Lower leg skin (tissue), 4 donors: ENCODE results near the gene SLC6A4. TPM values are rescaled to one million over a fixed set of nuclear protein-coding genes. Genes with fewer than 3 reads are reported as not detected.

Source experiments
- DNase-seq, 2 donors: peaks; one replicate each; pipeline ENCODE4 v3.0.0-alpha.2; 2019; ENCODE audit warnings: low spot score in 2 of 2
- H3K4me3 ChIP-seq: fragments of 200-600 bp; sonication (generic); 2 replicates; pipeline ENCODE4 v1.5.1; 2017; ENCODE audit warnings: mild to moderate bottlenecking, low read depth; ENCODE audit not compliant: poor library complexity, severe bottlenecking
- POLR2A ChIP-seq, 2 donors: fragments of 450-650 bp; IDR thresholded peaks; one replicate each; pipeline ENCODE4 v1.6.1; 2016 to 2017; ENCODE audit warnings: antibody characterized with exemption in 2 of 2, mild to moderate bottlenecking in 1 of 2, moderate library complexity in 1 of 2
- WGBS, 2 donors: methylation state at CpG; one replicate each; pipeline ENCODE4 v1.1.5; 2018; 5-methylcytosine and 5-hydroxymethylcytosine counted together
- intact Hi-C: fragments of 100-400 bp; cut with DNase I; formaldehyde crosslinking; loops from one replicate; pipeline ENCODE4 v1.15.0; 2023; ENCODE audit warnings: low total_unique reads
- total RNA-seq, 4 donors: library from RNA; depleted of rRNA; stranded (reverse); fragments of >200 nt; gene quantifications; one replicate each; pipeline ENCODE4 v1.1.0, GENCODE V29; 2016
- TF ChIP-seq, protein P1 (sequence below), 3 donors: fragments of 450-650 bp; IDR thresholded peaks; one replicate each; pipeline ENCODE4 v1.5.1; 2016; ENCODE audit warnings: antibody characterized with exemption in 3 of 3, mild to moderate bottlenecking in 3 of 3, moderate library complexity in 2 of 3

Gene SLC6A4
- total RNA-seq, 4 donors from 2014 or later, result 0.25 to 1.7 (median 0.91) TPM

DNA sequence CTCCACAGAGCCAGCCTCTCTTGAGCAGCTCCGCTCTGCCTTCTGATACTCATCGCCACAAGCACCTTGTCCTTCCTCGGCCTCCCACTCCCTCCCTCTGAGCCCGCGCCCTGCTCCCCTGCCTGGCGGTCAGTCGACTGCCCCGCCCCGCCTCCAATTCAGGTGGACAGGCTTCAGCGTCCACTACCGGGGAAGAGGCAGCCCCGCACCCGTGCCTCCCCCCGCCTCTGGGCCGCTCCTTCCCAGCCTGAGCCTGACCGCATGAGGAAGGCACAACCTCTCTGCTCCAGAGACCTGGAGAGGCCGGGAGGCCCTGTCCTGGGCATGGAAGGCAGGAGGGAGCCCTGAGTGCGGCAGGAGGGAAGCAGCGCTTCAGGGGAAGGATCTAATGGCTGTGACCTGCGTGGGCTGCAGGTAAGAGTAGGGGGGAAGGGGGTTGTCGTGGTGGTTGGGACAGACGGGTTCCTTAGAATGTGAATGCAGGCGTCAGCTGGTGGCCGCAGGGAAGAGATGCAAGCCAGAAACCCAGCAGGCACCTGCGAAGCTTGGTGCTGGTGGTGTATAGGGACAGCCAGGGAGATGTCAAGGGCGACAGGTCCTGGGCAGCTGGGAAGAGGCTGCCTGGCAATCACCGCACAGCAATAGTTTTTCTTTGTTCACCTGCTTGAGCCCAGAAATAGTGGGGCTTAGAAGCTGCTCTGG lies 3.0 kb upstream of the SLC6A4 start:
- 68 to 70% methylated on average over 26 to 27 of the region's 27 CpGs for WGBS, 2 donors
- intact Hi-C loops, result no loop called here
- H3K4me3 ChIP-seq, result no peak overlapping the region
- no peak for TF ChIP-seq POLR2A (IDR thresholded peaks at IDR 0.05)
- TF ChIP-seq, protein P1, sequence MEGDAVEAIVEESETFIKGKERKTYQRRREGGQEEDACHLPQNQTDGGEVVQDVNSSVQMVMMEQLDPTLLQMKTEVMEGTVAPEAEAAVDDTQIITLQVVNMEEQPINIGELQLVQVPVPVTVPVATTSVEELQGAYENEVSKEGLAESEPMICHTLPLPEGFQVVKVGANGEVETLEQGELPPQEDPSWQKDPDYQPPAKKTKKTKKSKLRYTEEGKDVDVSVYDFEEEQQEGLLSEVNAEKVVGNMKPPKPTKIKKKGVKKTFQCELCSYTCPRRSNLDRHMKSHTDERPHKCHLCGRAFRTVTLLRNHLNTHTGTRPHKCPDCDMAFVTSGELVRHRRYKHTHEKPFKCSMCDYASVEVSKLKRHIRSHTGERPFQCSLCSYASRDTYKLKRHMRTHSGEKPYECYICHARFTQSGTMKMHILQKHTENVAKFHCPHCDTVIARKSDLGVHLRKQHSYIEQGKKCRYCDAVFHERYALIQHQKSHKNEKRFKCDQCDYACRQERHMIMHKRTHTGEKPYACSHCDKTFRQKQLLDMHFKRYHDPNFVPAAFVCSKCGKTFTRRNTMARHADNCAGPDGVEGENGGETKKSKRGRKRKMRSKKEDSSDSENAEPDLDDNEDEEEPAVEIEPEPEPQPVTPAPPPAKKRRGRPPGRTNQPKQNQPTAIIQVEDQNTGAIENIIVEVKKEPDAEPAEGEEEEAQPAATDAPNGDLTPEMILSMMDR (IDR thresholded peaks at IDR 0.05), result no peak
- DNase-seq, result peak in 1 of 2 donors; percentile 78

DNA sequence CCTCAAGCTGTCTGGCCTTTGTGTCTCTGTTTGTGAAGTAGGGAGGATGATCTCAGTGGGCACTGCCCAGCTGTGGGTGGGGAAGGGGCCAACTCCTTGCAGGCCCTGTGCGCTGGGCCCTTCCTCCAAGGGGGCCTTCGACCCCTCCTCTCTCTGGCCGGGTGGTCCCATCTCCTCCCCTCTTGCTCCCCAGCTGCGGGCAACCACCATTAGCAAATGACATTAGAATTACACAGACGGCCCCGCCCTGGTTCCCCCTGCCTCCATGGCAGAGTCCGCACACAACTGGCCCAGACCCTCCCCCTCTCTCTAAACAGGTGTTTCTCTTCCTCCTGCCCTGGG lies 2.5 kb upstream of the SLC6A4 start:
- H3K4me3 ChIP-seq, result no peak overlapping the region
- DNase-seq, result peak in 1 of 2 donors; percentile 75
- intact Hi-C loops, result no loop called here
- WGBS, 2 donors, result 52 to 61% methylated on average over 7 of the region's 7 CpGs
- TF ChIP-seq, protein P1 (IDR thresholded peaks at IDR 0.05), result no peak
- TF ChIP-seq POLR2A (IDR thresholded peaks at IDR 0.05), result no peak

DNA sequence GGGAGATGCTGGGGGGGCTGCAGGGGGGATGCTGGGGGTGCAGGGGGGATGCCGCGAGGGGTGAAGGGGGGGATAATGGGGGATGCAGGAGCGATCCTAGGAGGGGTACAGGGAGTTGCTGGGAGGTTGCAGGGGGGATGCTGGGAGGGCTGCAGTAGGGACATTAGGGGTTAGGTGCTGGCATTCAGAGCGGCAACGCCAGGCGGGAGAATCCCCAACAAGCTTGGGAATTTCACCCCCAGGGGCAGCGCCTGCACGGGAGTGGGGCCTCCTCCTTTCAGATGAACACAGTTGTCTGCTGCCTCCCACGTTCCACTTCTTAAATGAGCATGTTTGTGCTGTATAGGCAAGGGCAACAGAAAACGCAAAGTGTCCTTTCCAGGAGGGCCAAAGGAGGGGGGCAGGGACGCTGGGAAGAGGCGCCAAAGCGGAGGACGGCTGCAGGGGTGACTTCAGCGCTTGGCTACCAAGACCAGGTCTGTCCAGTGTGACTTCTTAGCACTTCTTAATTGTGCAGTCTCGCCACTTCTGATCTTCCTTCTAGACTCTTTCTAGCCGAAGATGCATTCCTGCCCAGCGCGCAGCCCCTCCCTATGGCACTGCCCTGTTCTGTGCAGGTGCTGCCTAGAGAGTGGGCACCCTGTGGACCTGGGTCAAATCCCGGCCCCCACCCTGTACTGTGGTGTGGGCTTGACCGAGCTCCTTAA lies 2.0 kb upstream of the SLC6A4 start:
- TF ChIP-seq, protein P1 (IDR thresholded peaks at IDR 0.05), result no peak
- no peak for TF ChIP-seq POLR2A (IDR thresholded peaks at IDR 0.05)
- no peak overlapping the region for H3K4me3 ChIP-seq
- WGBS, 2 donors, result 19 to 20% methylated on average over 21 of the region's 21 CpGs
- no peak for DNase-seq
- intact Hi-C loops, result no loop called here

- TF ChIP-seq, protein P1 (IDR thresholded peaks at IDR 0.05), result no peak
- no peak for TF ChIP-seq POLR2A (IDR thresholded peaks at IDR 0.05)
- 3 to 4% methylated on average over 17 to 19 of the region's 20 CpGs for WGBS, 2 donors
- H3K4me3 ChIP-seq, result no peak overlapping the region
- peak; percentile 32 to 89 for DNase-seq
- intact Hi-C loops, result no loop called here
These were observed 1.3 kb upstream of the SLC6A4 start for GRCh38 chr17:30236766-30237165.

- 38 to 53% methylated on average over 10 of the region's 10 CpGs for WGBS, 2 donors
- intact Hi-C loops, result no loop called here
- DNase-seq, result peak in 1 of 2 donors; percentile 59
- H3K4me3 ChIP-seq, result no peak overlapping the region
- TF ChIP-seq, protein P1 (IDR thresholded peaks at IDR 0.05), result no peak
- no peak for TF ChIP-seq POLR2A (IDR thresholded peaks at IDR 0.05)
These were observed 764 bp upstream of the SLC6A4 start for GRCh38 chr17:30236297-30236624.
